ENCODE data around the gene PBRM1.
A peak's percentile ranks its signal among the peaks of the same experiment; 100 is the strongest.

Gene PBRM1

GRCh38 chr3:52509753-52510328, 175.9 kb downstream of the PBRM1 start:
- DNase-seq (ENCODE audit: low spot score): no peak

GRCh38 chr3:52507359-52507758, 178.4 kb downstream of the PBRM1 start:
- DNase-seq (ENCODE audit: low spot score): no peak

- no peak for DNase-seq (ENCODE audit: low spot score)
Observed at GRCh38 chr3:52506266-52506966, 179.3 kb downstream of the PBRM1 start.

GRCh38 chr3:52504977-52505376, 180.7 kb downstream of the PBRM1 start:
- no peak for DNase-seq (ENCODE audit: low spot score)

- no peak for DNase-seq (ENCODE audit: low spot score)
Observed at GRCh38 chr3:52503788-52504424, 181.8 kb downstream of the PBRM1 start.

- no peak for DNase-seq (ENCODE audit: low spot score)
Observed at GRCh38 chr3:52502808-52503350, 182.8 kb downstream of the PBRM1 start.

- DNase-seq (ENCODE audit: low spot score): no peak
Observed at GRCh38 chr3:52502001-52502400, 183.7 kb downstream of the PBRM1 start.

- DNase-seq (ENCODE audit: low spot score): no peak
Observed at GRCh38 chr3:52501046-52501445, 184.7 kb downstream of the PBRM1 start.

GRCh38 chr3:52498137-52499054, 187.3 kb downstream of the PBRM1 start:
- no peak for DNase-seq (ENCODE audit: low spot score)

GRCh38 chr3:52495777-52496602, 189.7 kb downstream of the PBRM1 start:
- peak; percentile 18 for DNase-seq (ENCODE audit: low spot score)
